Panc1 (cell line): ENCODE measurements around the gene CDH23. TPM values are rescaled to one million over a fixed set of nuclear protein-coding genes. Genes with fewer than 3 reads are reported as not detected.

ENCODE experiments used
- ATAC-seq: fragments of 200-7000 bp; cut with Tn5 transposase; 2 replicates; pipeline ENCODE4 v1.9.1; 2020; ENCODE audit warnings: mild to moderate bottlenecking, moderate library complexity
- BruUV-seq: library from RNA; stranded (reverse); fragments of 400-500 nt; replicated peaks from 2 replicates; lab custom pipeline; 2021; lab: Mats Ljungman, UMichigan
- CTCF ChIA-PET: fragments of 300-600 bp; sonication (Branson Sonifier 250); formaldehyde crosslinking; loops from one replicate; lab custom pipeline; 2022; ENCODE audit warnings: antibody characterized with exemption; lab: Charles Lee
- POLR2A ChIA-PET: fragments of 300-600 bp; sonication (Branson Sonifier 250); formaldehyde crosslinking; loops from one replicate; lab custom pipeline; 2022; ENCODE audit warnings: antibody characterized with exemption; lab: Charles Lee
- DNase-seq: peaks from one replicate; pipeline ENCODE4 v3.0.0-alpha.2; 2010; ENCODE audit warnings: low read depth, low spot score
- H3K27ac ChIP-seq: 2 replicates; pipeline ENCODE4 v1.5.1; 2011; ENCODE audit warnings: mild to moderate bottlenecking, low read length, inconsistent platforms
- H3K27me3 ChIP-seq: fragments of 200-500 bp; sonication (Bioruptor generic); 2 replicates; pipeline ENCODE4 v1.6.0; 2014; ENCODE audit warnings: low read length, inconsistent platforms; ENCODE audit not compliant: control insufficient read depth, insufficient read depth
- H3K36me3 ChIP-seq: fragments of 200-500 bp; sonication (Bioruptor generic); 2 replicates; pipeline ENCODE4 v1.5.1; 2014; ENCODE audit warnings: inconsistent platforms, mild to moderate bottlenecking, low read length, moderate library complexity; ENCODE audit not compliant: control insufficient read depth, insufficient read depth
- H3K4me1 ChIP-seq: 2 replicates; pipeline ENCODE4 v1.5.1; 2011; ENCODE audit warnings: inconsistent platforms, mild to moderate bottlenecking, low read length, moderate library complexity; ENCODE audit not compliant: control insufficient read depth, insufficient read depth
- H3K4me3 ChIP-seq, 2 experiments: 2 replicates each; pipeline ENCODE4 v1.5.1; 2011 to 2012; ENCODE audit warnings: low read depth in 2 of 2, low read length in 2 of 2, mild to moderate bottlenecking in 2 of 2, inconsistent platforms in 1 of 2, moderate library complexity in 1 of 2
- H3K9me3 ChIP-seq: fragments of 200-500 bp; sonication (Bioruptor generic); 2 replicates; pipeline ENCODE4 v1.5.1; 2014; ENCODE audit warnings: low read depth, mild to moderate bottlenecking, inconsistent platforms, low read length, moderate library complexity; ENCODE audit not compliant: control insufficient read depth, insufficient read depth
- CTCF ChIP-seq: fragments of 450-650 bp; IDR thresholded peaks from 2 replicates; pipeline ENCODE4 v1.5.1; 2017; ENCODE audit warnings: mild to moderate bottlenecking
- POLR2AphosphoS5 ChIP-seq: IDR thresholded peaks from 2 replicates; pipeline ENCODE4 v1.6.1; 2012; ENCODE audit warnings: mild to moderate bottlenecking, low read depth, low read length, moderate library complexity
- REST ChIP-seq, 2 experiments: IDR thresholded peaks; 2 replicates each; pipeline ENCODE4 v1.6.1; 2011 to 2012; ENCODE audit warnings: low read depth in 2 of 2, control low read depth in 1 of 2, low read length in 1 of 2, mild to moderate bottlenecking in 1 of 2, moderate library complexity in 1 of 2; ENCODE audit not compliant: insufficient read depth in 1 of 2
- SIN3A ChIP-seq: IDR thresholded peaks from 2 replicates; pipeline ENCODE4 v1.6.1; 2012; ENCODE audit warnings: low read depth, mild to moderate bottlenecking, low read length, moderate library complexity, borderline replicate concordance; ENCODE audit not compliant: insufficient read depth
- TCF7L2 ChIP-seq: IDR thresholded peaks from 2 replicates; pipeline ENCODE4 v1.6.1; 2011; ENCODE audit warnings: mild to moderate bottlenecking, low read depth, low read length, inconsistent platforms
- in situ Hi-C: cut with HindIII; loops from 2 replicates; pipeline ENCODE4 v1.10.0; 2016; ENCODE audit warnings: low sequenced_read_pairs, low pct_unique_long_range_greater_than_20kb
- intact Hi-C: fragments of 100-400 bp; cut with micrococcal nuclease; formaldehyde crosslinking; loops from one replicate; pipeline ENCODE4 v1.10.0; 2022; ENCODE audit not compliant: unreplicated experiment
- total RNA-seq: library from RNA; stranded (reverse); gene quantifications from one replicate; pipeline ENCODE4 v1.2.1, GENCODE V29; 2021; ENCODE audit not compliant: unreplicated experiment

The CDH23 gene
- total RNA-seq, 1 experiment from 2014 or later = 2.7 TPM

- BruUV-seq = no TSS peak
- POLR2A ChIA-PET = interaction anchor here (0.6 to 0.7 kb wide), 4 partner anchors 12 to 130 kb away, joined by 3 to 11 read pairs (median 3); no protein-coding TSS in a partner anchor
- in situ Hi-C loops (no loop called here), intact Hi-C loops (no loop called here)
- Histone ChIP-seq H3K36me3 (no peaks in the 10 kb centered on the region), H3K4me1 (peaks cover 77% of the 10 kb centered on the region), H3K27me3 (no peaks in the 10 kb centered on the region), H3K4me3 (peak overlapping the region in 1 of 2 experiments; percentile 26; a peak in 2 of 4 replicates), H3K27ac (peak overlapping the region; percentile 92), H3K9me3 (no peaks in the 10 kb centered on the region)
- DNase-seq (peak; percentile 59), ATAC-seq (peak; percentile 78)
- CTCF ChIA-PET = interaction anchor here (0.7 to 1.4 kb wide), 2 partner anchors 9 to 45 kb away, joined by 3 read pairs; no protein-coding TSS in a partner anchor
- TF ChIP-seq POLR2AphosphoS5 (peak; percentile 27; the same call in 1 of the 2 replicates), SIN3A (no peak)
These were observed 370.1 kb downstream of the CDH23 start for GRCh38 chr10:71766717-71767419.

GRCh38 chr10:71767420-71768035 is 370.8 kb downstream of the CDH23 start:
- Histone ChIP-seq H3K4me3 (peak overlapping the region in 1 of 2 experiments; percentile 19; a peak in 1 of 4 replicates), H3K36me3 (no peaks in the 10 kb centered on the region), H3K4me1 (peaks cover 83% of the 10 kb centered on the region), H3K9me3 (no peaks in the 10 kb centered on the region), H3K27ac (peak overlapping the region; percentile 92), H3K27me3 (no peaks in the 10 kb centered on the region)
- DNase-seq = no peak
- BruUV-seq = no TSS peak
- POLR2A ChIA-PET = interaction anchor here (0.6 to 0.7 kb wide), 3 partner anchors 12 to 86 kb away, joined by 3 read pairs; no protein-coding TSS in a partner anchor
- TF ChIP-seq TCF7L2 (peak; percentile 75), REST (IDR thresholded peaks at IDR 0.05; ENCODE audit: insufficient read depth in 1 of 2, low read depth in 2 of 2, low read length in 1 of 2) (no peak), POLR2AphosphoS5 (no peak)
- CTCF ChIA-PET = interaction anchor here (1.4 kb wide), 1 partner anchor 44 kb away, joined by 3 read pairs; no protein-coding TSS in a partner anchor
- in situ Hi-C loops (no loop called here), intact Hi-C loops (no loop called here)
- peak; percentile 52 for ATAC-seq

GRCh38 chr10:71769279-71769823 is 372.6 kb downstream of the CDH23 start:
- CTCF ChIA-PET = interaction anchor here (0.5 kb wide), 1 partner anchor 128 kb away, joined by 6 read pairs; no protein-coding TSS in a partner anchor
- no peaks in the 10 kb centered on the region for H3K9me3 ChIP-seq
- intact Hi-C loops = no loop called here
- no peaks in the 10 kb centered on the region for H3K36me3 ChIP-seq
- TF ChIP-seq SIN3A (no peak), TCF7L2 (no peak), REST (IDR thresholded peaks at IDR 0.05; ENCODE audit: insufficient read depth in 1 of 2, low read depth in 2 of 2, low read length in 1 of 2) (no peak), POLR2AphosphoS5 (no peak), CTCF (no peak)
- in situ Hi-C loops = no loop called here
- no peak for ATAC-seq
- POLR2A ChIA-PET = no interaction called here
- H3K27ac ChIP-seq = peak overlapping the region; percentile 92
- peaks cover 83% of the 10 kb centered on the region for H3K4me1 ChIP-seq
- H3K27me3 ChIP-seq = no peaks in the 10 kb centered on the region
- H3K4me3 ChIP-seq = peak overlapping the region; percentile 25 to 36
- no peak for DNase-seq
- BruUV-seq = no TSS peak
